KMS-11 (cell line): ENCODE data around the gene PCED1A.

Experiments used
- H2AFZ ChIP-seq: fragments of 200-600 bp; sonication (generic); 2 replicates; pipeline ENCODE4 v1.6.1; 2016; ENCODE audit warnings: antibody characterized with exemption, mixed run types, low read depth
- H3K27ac ChIP-seq: fragments of 200-600 bp; sonication (generic); 2 replicates; pipeline ENCODE4 v1.6.1; 2016; ENCODE audit warnings: mild to moderate bottlenecking, mixed run types
- H3K27me3 ChIP-seq: fragments of 200-600 bp; sonication (generic); 2 replicates; pipeline ENCODE4 v1.6.1; 2017; ENCODE audit warnings: mild to moderate bottlenecking, low read depth, mixed run types, moderate library complexity; ENCODE audit not compliant: insufficient read depth
- H3K36me3 ChIP-seq: fragments of 200-600 bp; sonication (generic); 2 replicates; pipeline ENCODE4 v1.6.1; 2017; ENCODE audit warnings: mild to moderate bottlenecking, mixed run types; ENCODE audit not compliant: insufficient read depth
- H3K4me1 ChIP-seq: fragments of 200-600 bp; sonication (generic); 2 replicates; pipeline ENCODE4 v1.6.1; 2016; ENCODE audit warnings: mild to moderate bottlenecking, low read depth, mixed run types; ENCODE audit not compliant: poor library complexity, severe bottlenecking
- H3K4me2 ChIP-seq: fragments of 200-600 bp; sonication (generic); 2 replicates; pipeline ENCODE4 v1.7.0; 2016; ENCODE audit warnings: mild to moderate bottlenecking, mixed run types
- H3K4me3 ChIP-seq: fragments of 200-600 bp; sonication (generic); IDR thresholded peaks from 2 replicates; pipeline ENCODE4 v1.6.1; 2017; ENCODE audit warnings: low read depth, low read length, mixed read lengths; ENCODE audit not compliant: insufficient read depth
- H3K79me2 ChIP-seq: fragments of 200-600 bp; sonication (generic); 2 replicates; pipeline ENCODE4 v1.6.1; 2016; ENCODE audit warnings: low read depth, mixed run types; ENCODE audit not compliant: insufficient read depth
- H3K9ac ChIP-seq: fragments of 200-600 bp; sonication (generic); 2 replicates; pipeline ENCODE4 v1.6.1; 2016; ENCODE audit warnings: mild to moderate bottlenecking, mixed run types
- H4K20me1 ChIP-seq: fragments of 200-600 bp; sonication (generic); 2 replicates; pipeline ENCODE4 v1.6.1; 2016; ENCODE audit warnings: mild to moderate bottlenecking, mixed run types; ENCODE audit not compliant: insufficient read depth
- CTCF ChIP-seq: fragments of 200-600 bp; sonication (generic); conservative IDR thresholded peaks from 2 replicates; pipeline ENCODE4 v1.6.1; 2017; ENCODE audit warnings: low read depth, mild to moderate bottlenecking, antibody characterized with exemption, low read length, moderate library complexity, mixed read lengths

The PCED1A gene

GRCh38 chr20:2825761-2826160 lies 14.7 kb downstream of the PCED1A start:
- Histone ChIP-seq H2AFZ (no peak overlapping the region), H3K79me2 (no peaks in the 10 kb centered on the region), H3K36me3 (no peaks in the 10 kb centered on the region), H3K4me2 (peak overlapping the region; percentile 95), H3K27me3 (no peaks in the 10 kb centered on the region), H3K4me3 (no peak overlapping the region), H3K9ac (no peak overlapping the region), H3K4me1 (peaks cover 25% of the 10 kb centered on the region), H3K27ac (peak overlapping the region; percentile 67), H4K20me1 (no peaks in the 10 kb centered on the region)
- no peak for TF ChIP-seq CTCF

GRCh38 chr20:2822073-2822472 lies 18.4 kb downstream of the PCED1A start:
- Histone ChIP-seq H3K27ac (no peak overlapping the region), H2AFZ (no peak overlapping the region), H3K4me2 (no peak overlapping the region; the same call in 1 of the 2 replicates), H3K9ac (no peak overlapping the region), H3K4me1 (peaks cover 20% of the 10 kb centered on the region), H4K20me1 (no peaks in the 10 kb centered on the region), H3K79me2 (no peaks in the 10 kb centered on the region), H3K4me3 (no peak overlapping the region), H3K27me3 (no peaks in the 10 kb centered on the region), H3K36me3 (no peaks in the 10 kb centered on the region)
- TF ChIP-seq CTCF = no peak

GRCh38 chr20:2820896-2821869 lies 19.3 kb downstream of the PCED1A start:
- H3K36me3 ChIP-seq = no peaks in the 10 kb centered on the region
- no peaks in the 10 kb centered on the region for H4K20me1 ChIP-seq
- no peak overlapping the region for H2AFZ ChIP-seq
- H3K4me3 ChIP-seq = no peak overlapping the region
- H3K27ac ChIP-seq = no peak overlapping the region
- no peaks in the 10 kb centered on the region for H3K79me2 ChIP-seq
- peaks cover 11% of the 10 kb centered on the region for H3K4me1 ChIP-seq
- no peak for TF ChIP-seq CTCF
- no peak overlapping the region for H3K9ac ChIP-seq
- H3K27me3 ChIP-seq = no peaks in the 10 kb centered on the region
- H3K4me2 ChIP-seq = no peak overlapping the region

GRCh38 chr20:2820084-2820895 lies 20.2 kb downstream of the PCED1A start:
- Histone ChIP-seq H3K79me2 (no peaks in the 10 kb centered on the region), H3K27me3 (no peaks in the 10 kb centered on the region), H3K4me1 (peaks cover 5% of the 10 kb centered on the region), H3K36me3 (no peaks in the 10 kb centered on the region), H2AFZ (no peak overlapping the region), H3K4me3 (no peak overlapping the region), H3K27ac (no peak overlapping the region), H4K20me1 (no peaks in the 10 kb centered on the region), H3K9ac (no peak overlapping the region), H3K4me2 (no peak overlapping the region)
- TF ChIP-seq CTCF = no peak
